WTC11 (cell line): Measurements from ENCODE around the gene BRD4. TPM values are rescaled to one million over a fixed set of nuclear protein-coding genes. Genes with fewer than 3 reads are reported as not detected.
A peak's percentile ranks its signal among the peaks of the same experiment; 100 is the strongest.

Experiments
- ATAC-seq: fragments of 200-7000 bp; cut with Tn5 transposase; 2 replicates; pipeline ENCODE4 v1.10.0; 2021; ENCODE audit warnings: mild to moderate bottlenecking, moderate library complexity
- CTCF ChIA-PET: fragments of 300-600 bp; sonication (Branson Sonifier 250); formaldehyde crosslinking; loops from one replicate; lab custom pipeline; 2021; ENCODE audit warnings: antibody characterized with exemption; lab: Charles Lee
- POLR2A ChIA-PET: fragments of 350-600 bp; sonication (Branson Sonifier 250); formaldehyde crosslinking; loops from one replicate; lab custom pipeline; 2021; ENCODE audit warnings: antibody characterized with exemption; lab: Charles Lee
- DNase-seq: peaks from one replicate; pipeline ENCODE4 v3.0.0; 2021; ENCODE audit warnings: low spot score
- H3K27ac Mint-ChIP-seq: 2 replicates; pipeline ENCODE4 v1.8.0; 2021; ENCODE audit warnings: mixed read lengths
- H3K27me3 Mint-ChIP-seq: 2 replicates; pipeline ENCODE4 v1.8.0; 2021; ENCODE audit warnings: low read depth, mild to moderate bottlenecking, moderate library complexity, mixed read lengths
- H3K36me3 Mint-ChIP-seq: 2 replicates; pipeline ENCODE4 v1.8.0; 2021; ENCODE audit warnings: mixed read lengths
- H3K4me1 Mint-ChIP-seq: 2 replicates; pipeline ENCODE4 v1.8.0; 2022; ENCODE audit warnings: mixed read lengths
- H3K4me3 Mint-ChIP-seq: 2 replicates; pipeline ENCODE4 v1.8.0; 2021; ENCODE audit warnings: mild to moderate bottlenecking, moderate library complexity, mixed read lengths
- H3K9me3 Mint-ChIP-seq: 2 replicates; pipeline ENCODE4 v1.8.0; 2021; ENCODE audit warnings: mixed read lengths
- ATF1 ChIP-seq: sonication (generic); formaldehyde crosslinking; IDR thresholded peaks from 2 replicates; pipeline ENCODE4 v1.8.1; 2023; ENCODE audit warnings: mild to moderate bottlenecking, moderate library complexity, missing genetic modification reagents
- CBFB ChIP-seq: sonication (generic); formaldehyde crosslinking; IDR thresholded peaks from 2 replicates; pipeline ENCODE4 v1.8.1; 2022; ENCODE audit warnings: mild to moderate bottlenecking, low read depth, missing genetic modification reagents
- ESRRA ChIP-seq: sonication (generic); formaldehyde crosslinking; IDR thresholded peaks from 2 replicates; pipeline ENCODE4 v1.8.1; 2022; ENCODE audit warnings: mild to moderate bottlenecking, missing genetic modification reagents, borderline replicate concordance
- ETV6 ChIP-seq: sonication (generic); formaldehyde crosslinking; IDR thresholded peaks from 2 replicates; pipeline ENCODE4 v1.8.1; 2022; ENCODE audit warnings: mild to moderate bottlenecking, missing genetic modification reagents
- GRHL2 ChIP-seq: fragments of 250-450 bp; sonication (Bioruptor Pico); IDR thresholded peaks from 2 replicates; pipeline ENCODE4 v1.8.0; 2022; ENCODE audit warnings: mild to moderate bottlenecking, moderate library complexity; ENCODE audit not compliant: insufficient replicate concordance, severe bottlenecking
- KAT7 ChIP-seq: sonication (generic); formaldehyde crosslinking; IDR thresholded peaks from 2 replicates; pipeline ENCODE4 v1.8.1; 2023; ENCODE audit warnings: missing genetic modification reagents, mild to moderate bottlenecking, borderline replicate concordance
- MXD4 ChIP-seq: fragments of 250-450 bp; sonication (Bioruptor Pico); IDR thresholded peaks from 2 replicates; pipeline ENCODE4 v1.8.0; 2021; ENCODE audit warnings: mild to moderate bottlenecking, moderate library complexity, borderline replicate concordance
- NFATC4 ChIP-seq: fragments of 250-450 bp; sonication (Bioruptor Pico); IDR thresholded peaks from 2 replicates; pipeline ENCODE4 v1.9.0; 2021; ENCODE audit warnings: mild to moderate bottlenecking
- NFYB ChIP-seq: sonication (generic); formaldehyde crosslinking; conservative IDR thresholded peaks from 2 replicates; pipeline ENCODE4 v1.8.0; 2022; ENCODE audit warnings: low read depth, missing genetic modification reagents
- SOX15 ChIP-seq: fragments of 250-450 bp; sonication (Bioruptor Pico); IDR thresholded peaks from 2 replicates; pipeline ENCODE4 v1.9.0; 2021; ENCODE audit warnings: mild to moderate bottlenecking
- TEAD4 ChIP-seq: sonication (generic); formaldehyde crosslinking; IDR thresholded peaks from 2 replicates; pipeline ENCODE4 v1.8.0; 2022; ENCODE audit warnings: mild to moderate bottlenecking, missing genetic modification reagents
- ZNF121 ChIP-seq: sonication (generic); formaldehyde crosslinking; IDR thresholded peaks from 2 replicates; pipeline ENCODE4 v1.8.0; 2023; ENCODE audit warnings: missing genetic modification reagents
- ZNF138 ChIP-seq: sonication (generic); formaldehyde crosslinking; conservative IDR thresholded peaks from 2 replicates; pipeline ENCODE4 v1.8.1; 2022; ENCODE audit warnings: mild to moderate bottlenecking, moderate library complexity, missing genetic modification reagents
- ZNF232 ChIP-seq: sonication (generic); formaldehyde crosslinking; IDR thresholded peaks from 2 replicates; pipeline ENCODE4 v1.8.0; 2022; ENCODE audit warnings: mild to moderate bottlenecking, missing genetic modification reagents
- ZNF671 ChIP-seq: fragments of 250-450 bp; sonication (Bioruptor Pico); IDR thresholded peaks from 2 replicates; pipeline ENCODE4 v1.8.0; 2021; ENCODE audit warnings: mild to moderate bottlenecking
- total RNA-seq: library from RNA; stranded (reverse); gene quantifications from 3 replicates; pipeline ENCODE4 v1.2.3, GENCODE V29; 2021
- TF ChIP-seq, protein P1 (sequence below): sonication (generic); formaldehyde crosslinking; IDR thresholded peaks from 2 replicates; pipeline ENCODE4 v1.8.1; 2023; ENCODE audit warnings: mild to moderate bottlenecking, missing genetic modification reagents, moderate library complexity
- TF ChIP-seq, protein P2 (sequence below): sonication (generic); formaldehyde crosslinking; IDR thresholded peaks from 2 replicates; pipeline ENCODE4 v1.8.1; 2022; ENCODE audit warnings: low read depth, missing genetic modification reagents, borderline replicate concordance
- TF ChIP-seq, protein P3 (sequence below): sonication (generic); formaldehyde crosslinking; IDR thresholded peaks from 2 replicates; pipeline ENCODE4 v1.8.0; 2022; ENCODE audit warnings: mild to moderate bottlenecking, missing genetic modification reagents
- TF ChIP-seq, protein P4 (sequence below): fragments of 250-450 bp; sonication (Bioruptor Pico); IDR thresholded peaks from 2 replicates; pipeline ENCODE4 v1.9.0; 2021; ENCODE audit warnings: mild to moderate bottlenecking
- TF ChIP-seq, protein P5 (sequence below): sonication (generic); formaldehyde crosslinking; IDR thresholded peaks from 2 replicates; pipeline ENCODE4 v1.8.1; 2022; ENCODE audit warnings: missing genetic modification reagents, borderline replicate concordance
- TF ChIP-seq, protein P6 (sequence below): sonication (generic); formaldehyde crosslinking; IDR thresholded peaks from 2 replicates; pipeline ENCODE4 v1.8.0; 2022; ENCODE audit warnings: mild to moderate bottlenecking, missing genetic modification reagents
- TF ChIP-seq, protein P7 (sequence below): fragments of 250-450 bp; sonication (Bioruptor Pico); IDR thresholded peaks from 2 replicates; pipeline ENCODE4 v1.9.0; 2021; ENCODE audit warnings: mild to moderate bottlenecking

The BRD4 gene
- total RNA-seq, 1 experiment from 2014 or later: 128 TPM

DNA sequence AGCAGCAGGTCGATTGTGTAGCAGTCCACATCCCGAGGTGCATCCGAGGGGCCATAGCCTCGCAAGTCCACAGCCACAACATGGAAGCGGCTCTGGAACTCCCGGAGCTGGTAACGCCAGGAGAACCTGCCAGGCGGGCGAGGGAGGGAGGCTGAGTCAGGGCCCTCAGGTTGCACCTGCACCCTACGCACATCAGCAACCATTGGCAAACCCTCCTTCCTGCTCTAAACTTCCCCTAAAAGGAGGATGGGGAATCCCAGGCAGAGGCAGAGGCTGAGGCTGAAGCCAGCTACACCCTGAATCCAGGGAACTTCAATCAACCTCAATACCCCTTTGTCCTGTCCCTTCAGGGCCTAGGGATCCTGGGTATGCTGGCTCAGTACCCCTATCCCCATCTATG is 101.1 kb downstream of the BRD4 start:
- Mint-ChIP-seq H3K4me3 (peak overlapping the region; percentile 81), H3K27ac (no peak overlapping the region), H3K9me3 (no peaks in the 10 kb centered on the region), H3K27me3 (no peaks in the 10 kb centered on the region), H3K4me1 (peaks cover 8% of the 10 kb centered on the region; the same call in 1 of the 2 replicates), H3K36me3 (peaks cover 12% of the 10 kb centered on the region; the same call in 1 of the 2 replicates)
- DNase-seq: no peak
- POLR2A ChIA-PET: interaction anchor here (0.8 to 2.8 kb wide), 6 partner anchors 10 to 188 kb away, joined by 3 to 13 read pairs (median 4); partner anchors contain the start of genes AKAP8 and AKAP8L
- ATAC-seq: no peak
- TF ChIP-seq TEAD4 (CRISPR knock-in tag) (no peak), CBFB (CRISPR knock-in tag) (0 out of 2 replicates have a peak, but pooled peaks have one; percentile 8)
- TF ChIP-seq, protein P1, sequence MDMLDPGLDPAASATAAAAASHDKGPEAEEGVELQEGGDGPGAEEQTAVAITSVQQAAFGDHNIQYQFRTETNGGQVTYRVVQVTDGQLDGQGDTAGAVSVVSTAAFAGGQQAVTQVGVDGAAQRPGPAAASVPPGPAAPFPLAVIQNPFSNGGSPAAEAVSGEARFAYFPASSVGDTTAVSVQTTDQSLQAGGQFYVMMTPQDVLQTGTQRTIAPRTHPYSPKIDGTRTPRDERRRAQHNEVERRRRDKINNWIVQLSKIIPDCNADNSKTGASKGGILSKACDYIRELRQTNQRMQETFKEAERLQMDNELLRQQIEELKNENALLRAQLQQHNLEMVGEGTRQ (CRISPR knock-in tag): no peak
- CTCF ChIA-PET: interaction anchor here (0.5 to 4.2 kb wide), 27 partner anchors 7 to 445 kb away, joined by 3 to 64 read pairs (median 5); no protein-coding TSS in a partner anchor

DNA sequence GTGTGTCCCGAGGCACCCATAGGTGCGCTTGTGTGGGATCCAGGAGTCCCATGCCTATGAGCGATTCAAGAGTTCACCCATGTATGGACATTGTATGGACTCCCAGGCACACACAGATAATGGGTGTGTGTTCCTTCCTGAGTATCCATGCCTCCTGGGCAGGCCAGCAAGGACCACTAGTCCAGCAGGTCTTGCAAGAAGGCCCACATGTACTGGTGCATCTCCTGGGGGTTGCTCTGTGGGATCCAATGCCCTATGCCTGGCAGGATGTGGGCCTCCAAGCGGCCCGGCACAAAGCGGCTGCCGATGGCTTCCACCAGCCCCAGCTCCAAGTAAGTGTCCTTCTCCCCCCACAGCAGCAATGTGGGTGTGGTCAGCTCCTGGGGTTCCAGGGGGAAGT is 105.1 kb downstream of the BRD4 start:
- H3K4me3 Mint-ChIP-seq: no peak overlapping the region
- ATAC-seq (no peak), DNase-seq (no peak)
- no peaks in the 10 kb centered on the region for H3K9me3 Mint-ChIP-seq
- H3K36me3 Mint-ChIP-seq: peaks cover 6% of the 10 kb centered on the region; the same call in 1 of the 2 replicates
- CTCF ChIA-PET: interaction anchor here (1.5 to 1.9 kb wide), 2 partner anchors 31 to 54 kb away, joined by 6 read pairs; no protein-coding TSS in a partner anchor
- peaks cover 4% of the 10 kb centered on the region; the same call in 1 of the 2 replicates for H3K27me3 Mint-ChIP-seq
- no peak overlapping the region for H3K27ac Mint-ChIP-seq
- POLR2A ChIA-PET: interaction anchor here (0.6 kb wide), 1 partner anchor 185 kb away, joined by 3 read pairs; no protein-coding TSS in a partner anchor
- TF ChIP-seq ETV6 (no peak), ZNF232 (CRISPR knock-in tag) (no peak), ZNF121 (CRISPR knock-in tag) (no peak), TEAD4 (CRISPR knock-in tag) (no peak), SOX15 (CRISPR knock-in tag) (no peak)
- TF ChIP-seq, protein P2, sequence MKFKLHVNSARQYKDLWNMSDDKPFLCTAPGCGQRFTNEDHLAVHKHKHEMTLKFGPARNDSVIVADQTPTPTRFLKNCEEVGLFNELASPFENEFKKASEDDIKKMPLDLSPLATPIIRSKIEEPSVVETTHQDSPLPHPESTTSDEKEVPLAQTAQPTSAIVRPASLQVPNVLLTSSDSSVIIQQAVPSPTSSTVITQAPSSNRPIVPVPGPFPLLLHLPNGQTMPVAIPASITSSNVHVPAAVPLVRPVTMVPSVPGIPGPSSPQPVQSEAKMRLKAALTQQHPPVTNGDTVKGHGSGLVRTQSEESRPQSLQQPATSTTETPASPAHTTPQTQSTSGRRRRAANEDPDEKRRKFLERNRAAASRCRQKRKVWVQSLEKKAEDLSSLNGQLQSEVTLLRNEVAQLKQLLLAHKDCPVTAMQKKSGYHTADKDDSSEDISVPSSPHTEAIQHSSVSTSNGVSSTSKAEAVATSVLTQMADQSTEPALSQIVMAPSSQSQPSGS: no peak
- TF ChIP-seq, protein P3, sequence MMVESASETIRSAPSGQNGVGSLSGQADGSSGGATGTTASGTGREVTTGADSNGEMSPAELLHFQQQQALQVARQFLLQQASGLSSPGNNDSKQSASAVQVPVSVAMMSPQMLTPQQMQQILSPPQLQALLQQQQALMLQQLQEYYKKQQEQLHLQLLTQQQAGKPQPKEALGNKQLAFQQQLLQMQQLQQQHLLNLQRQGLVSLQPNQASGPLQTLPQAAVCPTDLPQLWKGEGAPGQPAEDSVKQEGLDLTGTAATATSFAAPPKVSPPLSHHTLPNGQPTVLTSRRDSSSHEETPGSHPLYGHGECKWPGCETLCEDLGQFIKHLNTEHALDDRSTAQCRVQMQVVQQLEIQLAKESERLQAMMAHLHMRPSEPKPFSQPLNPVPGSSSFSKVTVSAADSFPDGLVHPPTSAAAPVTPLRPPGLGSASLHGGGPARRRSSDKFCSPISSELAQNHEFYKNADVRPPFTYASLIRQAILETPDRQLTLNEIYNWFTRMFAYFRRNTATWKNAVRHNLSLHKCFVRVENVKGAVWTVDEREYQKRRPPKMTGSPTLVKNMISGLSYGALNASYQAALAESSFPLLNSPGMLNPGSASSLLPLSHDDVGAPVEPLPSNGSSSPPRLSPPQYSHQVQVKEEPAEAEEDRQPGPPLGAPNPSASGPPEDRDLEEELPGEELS (CRISPR knock-in tag): no peak
- peaks cover 13% of the 10 kb centered on the region for H3K4me1 Mint-ChIP-seq

DNA sequence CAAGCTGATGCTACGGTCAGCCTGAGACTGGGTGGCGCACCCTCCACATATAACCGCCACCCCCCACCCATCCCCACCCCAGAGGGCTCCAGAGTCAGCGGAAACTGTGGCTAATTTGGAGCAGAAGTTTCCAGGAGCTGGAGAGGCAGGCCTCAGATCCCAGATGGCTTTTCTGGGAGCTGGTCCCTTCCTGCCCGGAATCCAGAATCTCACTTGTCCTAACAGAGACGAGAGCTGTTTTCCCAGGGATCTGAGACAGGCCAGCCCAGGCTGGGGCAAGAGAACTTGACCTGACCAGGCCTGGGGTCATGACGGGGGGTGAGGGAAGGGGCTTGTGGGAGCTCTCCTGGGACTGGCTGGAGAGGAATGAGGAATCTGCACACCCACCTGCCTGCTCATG is 106.6 kb downstream of the BRD4 start:
- CTCF ChIA-PET: interaction anchor here (0.7 to 1.9 kb wide), 7 partner anchors 26 to 337 kb away, joined by 3 to 7 read pairs (median 6); no protein-coding TSS in a partner anchor
- Mint-ChIP-seq H3K27ac (no peak overlapping the region), H3K4me1 (peaks cover 11% of the 10 kb centered on the region), H3K9me3 (no peaks in the 10 kb centered on the region), H3K36me3 (peaks cover 6% of the 10 kb centered on the region; the same call in 1 of the 2 replicates), H3K4me3 (no peak overlapping the region), H3K27me3 (peaks cover 4% of the 10 kb centered on the region; the same call in 1 of the 2 replicates)
- POLR2A ChIA-PET: interaction anchor here (0.6 to 1.1 kb wide), 3 partner anchors 16 to 29 kb away, joined by 3 to 4 read pairs (median 3); partner anchors contain the start of gene NOTCH3
- ATAC-seq: no peak
- no peak for TF ChIP-seq NFYB (CRISPR knock-in tag)
- no peak for TF ChIP-seq ESRRA (CRISPR knock-in tag)
- no peak for TF ChIP-seq ZNF138
- TF ChIP-seq, protein P4, sequence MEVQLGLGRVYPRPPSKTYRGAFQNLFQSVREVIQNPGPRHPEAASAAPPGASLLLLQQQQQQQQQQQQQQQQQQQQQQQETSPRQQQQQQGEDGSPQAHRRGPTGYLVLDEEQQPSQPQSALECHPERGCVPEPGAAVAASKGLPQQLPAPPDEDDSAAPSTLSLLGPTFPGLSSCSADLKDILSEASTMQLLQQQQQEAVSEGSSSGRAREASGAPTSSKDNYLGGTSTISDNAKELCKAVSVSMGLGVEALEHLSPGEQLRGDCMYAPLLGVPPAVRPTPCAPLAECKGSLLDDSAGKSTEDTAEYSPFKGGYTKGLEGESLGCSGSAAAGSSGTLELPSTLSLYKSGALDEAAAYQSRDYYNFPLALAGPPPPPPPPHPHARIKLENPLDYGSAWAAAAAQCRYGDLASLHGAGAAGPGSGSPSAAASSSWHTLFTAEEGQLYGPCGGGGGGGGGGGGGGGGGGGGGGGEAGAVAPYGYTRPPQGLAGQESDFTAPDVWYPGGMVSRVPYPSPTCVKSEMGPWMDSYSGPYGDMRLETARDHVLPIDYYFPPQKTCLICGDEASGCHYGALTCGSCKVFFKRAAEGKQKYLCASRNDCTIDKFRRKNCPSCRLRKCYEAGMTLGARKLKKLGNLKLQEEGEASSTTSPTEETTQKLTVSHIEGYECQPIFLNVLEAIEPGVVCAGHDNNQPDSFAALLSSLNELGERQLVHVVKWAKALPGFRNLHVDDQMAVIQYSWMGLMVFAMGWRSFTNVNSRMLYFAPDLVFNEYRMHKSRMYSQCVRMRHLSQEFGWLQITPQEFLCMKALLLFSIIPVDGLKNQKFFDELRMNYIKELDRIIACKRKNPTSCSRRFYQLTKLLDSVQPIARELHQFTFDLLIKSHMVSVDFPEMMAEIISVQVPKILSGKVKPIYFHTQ (CRISPR knock-in tag): no peak
- no peak for TF ChIP-seq ATF1 (CRISPR knock-in tag)
- no peak for TF ChIP-seq MXD4 (CRISPR knock-in tag)
- TF ChIP-seq, protein P5, sequence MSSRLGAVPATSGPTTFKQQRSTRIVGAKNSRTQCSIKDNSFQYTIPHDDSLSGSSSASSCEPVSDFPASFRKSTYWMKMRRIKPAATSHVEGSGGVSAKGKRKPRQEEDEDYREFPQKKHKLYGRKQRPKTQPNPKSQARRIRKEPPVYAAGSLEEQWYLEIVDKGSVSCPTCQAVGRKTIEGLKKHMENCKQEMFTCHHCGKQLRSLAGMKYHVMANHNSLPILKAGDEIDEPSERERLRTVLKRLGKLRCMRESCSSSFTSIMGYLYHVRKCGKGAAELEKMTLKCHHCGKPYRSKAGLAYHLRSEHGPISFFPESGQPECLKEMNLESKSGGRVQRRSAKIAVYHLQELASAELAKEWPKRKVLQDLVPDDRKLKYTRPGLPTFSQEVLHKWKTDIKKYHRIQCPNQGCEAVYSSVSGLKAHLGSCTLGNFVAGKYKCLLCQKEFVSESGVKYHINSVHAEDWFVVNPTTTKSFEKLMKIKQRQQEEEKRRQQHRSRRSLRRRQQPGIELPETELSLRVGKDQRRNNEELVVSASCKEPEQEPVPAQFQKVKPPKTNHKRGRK: no peak
- TF ChIP-seq, protein P6, sequence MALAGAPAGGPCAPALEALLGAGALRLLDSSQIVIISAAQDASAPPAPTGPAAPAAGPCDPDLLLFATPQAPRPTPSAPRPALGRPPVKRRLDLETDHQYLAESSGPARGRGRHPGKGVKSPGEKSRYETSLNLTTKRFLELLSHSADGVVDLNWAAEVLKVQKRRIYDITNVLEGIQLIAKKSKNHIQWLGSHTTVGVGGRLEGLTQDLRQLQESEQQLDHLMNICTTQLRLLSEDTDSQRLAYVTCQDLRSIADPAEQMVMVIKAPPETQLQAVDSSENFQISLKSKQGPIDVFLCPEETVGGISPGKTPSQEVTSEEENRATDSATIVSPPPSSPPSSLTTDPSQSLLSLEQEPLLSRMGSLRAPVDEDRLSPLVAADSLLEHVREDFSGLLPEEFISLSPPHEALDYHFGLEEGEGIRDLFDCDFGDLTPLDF (CRISPR knock-in tag): no peak
- TF ChIP-seq, protein P7, sequence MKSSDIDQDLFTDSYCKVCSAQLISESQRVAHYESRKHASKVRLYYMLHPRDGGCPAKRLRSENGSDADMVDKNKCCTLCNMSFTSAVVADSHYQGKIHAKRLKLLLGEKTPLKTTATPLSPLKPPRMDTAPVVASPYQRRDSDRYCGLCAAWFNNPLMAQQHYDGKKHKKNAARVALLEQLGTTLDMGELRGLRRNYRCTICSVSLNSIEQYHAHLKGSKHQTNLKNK: no peak
- TF ChIP-seq KAT7 (CRISPR knock-in tag): no peak
- TF ChIP-seq ZNF671: no peak
- TF ChIP-seq NFATC4 (CRISPR knock-in tag): no peak
- TF ChIP-seq GRHL2 (CRISPR knock-in tag): no peak
- no peak for DNase-seq
